Esophagus squamous epithelium (tissue), 5 donors: ENCODE results near the gene ENKD1. TPM values are rescaled to one million over a fixed set of nuclear protein-coding genes. Genes with fewer than 3 reads are reported as not detected.

Experiments
- DNase-seq: peaks from one replicate; lab custom pipeline; 2025; lab: John Stamatoyannopoulos, UW
- H3K27ac ChIP-seq, 4 donors: fragments of 200-600 bp; sonication (generic); one replicate each; pipeline ENCODE4 v1.5.1; 2016 to 2019; ENCODE audit warnings: mild to moderate bottlenecking in 1 of 4
- H3K27me3 ChIP-seq, 4 donors: fragments of 200-600 bp; sonication (generic); 1 replicate in 3 of 4; 2 replicates in 1 of 4; pipeline versions ENCODE4 v1.5.1 to v1.6.0; 2017 to 2021; ENCODE audit warnings: antibody characterized with exemption in 1 of 4
- H3K36me3 ChIP-seq, 3 donors: fragments of 200-600 bp; sonication (generic); one replicate each; pipeline ENCODE4 v1.5.1; 2016 to 2019
- H3K4me1 ChIP-seq, 3 donors: fragments of 200-600 bp; sonication (generic); one replicate each; pipeline ENCODE4 v1.5.1; 2017 to 2019
- H3K4me3 ChIP-seq, 4 donors: fragments of 200-600 bp; sonication (generic); 1 replicate in 3 of 4; 2 replicates in 1 of 4; pipeline ENCODE4 v1.5.1; 2016 to 2019; ENCODE audit warnings: mild to moderate bottlenecking in 2 of 4, moderate library complexity in 1 of 4
- H3K9me3 ChIP-seq, 3 donors: fragments of 200-600 bp; sonication (generic); one replicate each; pipeline ENCODE4 v1.5.1; 2016 to 2019
- CTCF ChIP-seq, 6 experiments: fragments of 450-650 bp in 4 of 6; fragments of 200-600 bp in 2 of 6; sonication (generic) in 2 of 6; IDR thresholded peaks; one replicate each; pipeline ENCODE4 v1.5.1; 2016 to 2019; ENCODE audit warnings: antibody characterized with exemption in 6 of 6, mild to moderate bottlenecking in 4 of 6, moderate library complexity in 4 of 6
- POLR2A ChIP-seq, 4 donors: fragments of 450-650 bp; IDR thresholded peaks; one replicate each; pipeline ENCODE4 v1.6.1; 2017; ENCODE audit warnings: antibody characterized with exemption in 4 of 4, mild to moderate bottlenecking in 4 of 4, moderate library complexity in 3 of 4
- WGBS, 2 donors: methylation state at CpG; one replicate each; pipeline ENCODE4 v1.1.5; 2018; 5-methylcytosine and 5-hydroxymethylcytosine counted together
- intact Hi-C: fragments of 100-400 bp; cut with DNase I; formaldehyde crosslinking; loops from one replicate; pipeline ENCODE4 v1.15.0; 2022
- total RNA-seq, 4 donors: library from RNA; depleted of rRNA; stranded (reverse); fragments of >200 nt; gene quantifications; one replicate each; pipeline ENCODE4 v1.1.0, GENCODE V29; 2016
- donor health status: DM: yes; HTN: yes; CAD: no.

The ENKD1 gene
- total RNA-seq, 4 donors from 2014 or later: 6.1 to 12.9 (median 12.2) TPM

DNA sequence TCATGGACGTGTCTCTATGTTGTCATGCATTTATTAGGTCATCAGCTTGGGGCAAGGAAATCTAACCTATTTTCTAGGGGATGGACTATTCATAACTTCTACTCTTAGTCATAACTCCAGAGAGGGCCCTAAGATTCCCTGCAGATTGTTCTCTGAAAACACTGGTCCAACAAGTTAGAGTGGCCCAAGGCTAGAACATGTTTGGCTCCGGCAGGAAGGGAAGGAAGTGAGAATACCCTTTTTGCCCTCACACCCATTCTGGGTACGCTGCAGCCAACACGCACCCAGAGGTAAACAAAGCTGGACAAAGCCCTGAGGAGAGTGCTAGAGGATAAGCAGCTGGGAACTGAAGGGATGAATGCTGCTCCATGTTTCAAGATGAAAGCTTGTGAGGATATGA, 10.0 kb upstream of the ENKD1 start:
- H3K9me3 ChIP-seq: no peaks in the 10 kb centered on the region
- no peak for DNase-seq
- 22 to 48% methylated on average over 3 to 4 of the region's 4 CpGs for WGBS, 2 donors
- no peak overlapping the region for H3K4me3 ChIP-seq
- no peaks in the 10 kb centered on the region for H3K27me3 ChIP-seq
- H3K4me1 ChIP-seq: peaks cover 30 to 71% (median 44%) of the 10 kb centered on the region in 3 donors
- H3K27ac ChIP-seq: peak overlapping the region; percentile 39 to 86 (median 72)
- TF ChIP-seq POLR2A (IDR thresholded peaks at IDR 0.05): no peak
- no peak for TF ChIP-seq CTCF (IDR thresholded peaks at IDR 0.05)
- peaks cover 0 to 36% (median 0%) of the 10 kb centered on the region in 3 donors for H3K36me3 ChIP-seq
- intact Hi-C loops: loop anchor here (10.0 kb wide), 1 partner anchor 138 kb away; no protein-coding TSS in a partner anchor

- Histone ChIP-seq H3K4me3 (no peak overlapping the region), H3K27me3 (no peaks in the 10 kb centered on the region), H3K27ac (peak overlapping the region in 3 of 4 donors; percentile 71 to 86 (median 73)), H3K36me3 (peaks cover 0 to 31% (median 0%) of the 10 kb centered on the region in 3 donors), H3K4me1 (peaks cover 30 to 71% (median 44%) of the 10 kb centered on the region in 3 donors), H3K9me3 (no peaks in the 10 kb centered on the region)
- no peak for TF ChIP-seq CTCF (IDR thresholded peaks at IDR 0.05)
- no peak for TF ChIP-seq POLR2A (IDR thresholded peaks at IDR 0.05)
- no peak for DNase-seq
- intact Hi-C loops: loop anchor here (10.0 kb wide), 1 partner anchor 139 kb away; no protein-coding TSS in a partner anchor
- 91 to 92% methylated on average over 6 to 7 of the region's 7 CpGs for WGBS, 2 donors
Measured at GRCh38 chr16:67675999-67676398, 9.4 kb upstream of the ENKD1 start.

GRCh38 chr16:67675579-67675935, 9.0 kb upstream of the ENKD1 start:
- Histone ChIP-seq H3K27ac (peak overlapping the region in 2 of 4 donors; percentile 71 to 86), H3K4me3 (no peak overlapping the region), H3K4me1 (peaks cover 30 to 71% (median 44%) of the 10 kb centered on the region in 3 donors), H3K9me3 (no peaks in the 10 kb centered on the region), H3K27me3 (no peaks in the 10 kb centered on the region), H3K36me3 (peaks cover 0 to 27% (median 0%) of the 10 kb centered on the region in 3 donors)
- TF ChIP-seq CTCF (IDR thresholded peaks at IDR 0.05) (no peak), POLR2A (IDR thresholded peaks at IDR 0.05) (no peak)
- WGBS, 2 donors: 97 to 98% methylated on average over 5 to 7 of the region's 17 CpGs
- DNase-seq: no peak
- intact Hi-C loops: loop anchor here (10.0 kb wide), 1 partner anchor 139 kb away; no protein-coding TSS in a partner anchor

GRCh38 chr16:67674851-67675578, 8.5 kb upstream of the ENKD1 start:
- DNase-seq: no peak
- Histone ChIP-seq H3K4me3 (no peak overlapping the region), H3K4me1 (peaks cover 30 to 71% (median 44%) of the 10 kb centered on the region in 3 donors), H3K36me3 (peaks cover 0 to 21% (median 0%) of the 10 kb centered on the region in 3 donors), H3K27me3 (no peaks in the 10 kb centered on the region), H3K9me3 (no peaks in the 10 kb centered on the region), H3K27ac (peak overlapping the region; percentile 68 to 86 (median 77))
- intact Hi-C loops: loop anchor here (10.0 kb wide), 1 partner anchor 140 kb away; no protein-coding TSS in a partner anchor
- TF ChIP-seq POLR2A (IDR thresholded peaks at IDR 0.05): no peak
- TF ChIP-seq CTCF (IDR thresholded peaks at IDR 0.05): no peak
- WGBS, 2 donors: 91 to 97% methylated on average over 6 of the region's 28 CpGs
